Gastrocnemius medialis (tissue), 4 donors: ENCODE measurements around the gene CBARP. TPM values are rescaled to one million over a fixed set of nuclear protein-coding genes. Genes with fewer than 3 reads are reported as not detected.

Source experiments
- ATAC-seq, 2 donors: fragments of 150-250 bp; one replicate each; pipeline ENCODE4 v1.9.1; 2016
- DNase-seq, 2 donors: peaks; one replicate each; pipeline ENCODE4 v3.0.0-alpha.2; 2019
- H3K27ac ChIP-seq, 4 donors: fragments of 200-600 bp; sonication (generic); 1 replicate in 1 of 4; 2 replicates in 3 of 4; pipeline ENCODE4 v1.5.1; 2016 to 2018; ENCODE audit warnings: mild to moderate bottlenecking in 2 of 4, moderate library complexity in 1 of 4
- H3K27me3 ChIP-seq, 3 donors: fragments of 200-600 bp; sonication (generic) in 2 of 3; 1 replicate in 1 of 3; 2 replicates in 2 of 3; pipeline versions ENCODE4 v1.5.1 to v1.6.0; 2016 to 2019; ENCODE audit warnings: mild to moderate bottlenecking in 1 of 3, moderate library complexity in 1 of 3
- H3K36me3 ChIP-seq, 2 donors: fragments of 200-600 bp; sonication (generic) in 1 of 2; one replicate each; pipeline ENCODE4 v1.5.1; 2017 to 2018
- H3K4me1 ChIP-seq, 2 donors: fragments of 200-600 bp; sonication (generic) in 1 of 2; one replicate each; pipeline ENCODE4 v1.5.1; 2016 to 2017; ENCODE audit warnings: mild to moderate bottlenecking in 2 of 2
- H3K4me3 ChIP-seq, 4 donors: fragments of 200-600 bp; sonication (generic) in 3 of 4; 1 replicate in 1 of 4; 2 replicates in 3 of 4; pipeline ENCODE4 v1.5.1; 2016 to 2019; ENCODE audit warnings: mild to moderate bottlenecking in 2 of 4
- H3K9me3 ChIP-seq, 3 donors: fragments of 200-600 bp; sonication (generic) in 2 of 3; 1 replicate in 1 of 3; 2 replicates in 2 of 3; pipeline ENCODE4 v1.5.1; 2016 to 2019
- CTCF ChIP-seq, 5 experiments: fragments of 450-650 bp in 3 of 5; fragments of 200-600 bp in 2 of 5; sonication (generic) in 2 of 5; IDR thresholded peaks in 4 of 5; conservative IDR thresholded peaks in 1 of 5; 1 replicate in 4 of 5; 2 replicates in 1 of 5; pipeline ENCODE4 v1.5.1; 2016 to 2019; ENCODE audit warnings: antibody characterized with exemption in 5 of 5, mild to moderate bottlenecking in 3 of 5, moderate library complexity in 3 of 5
- POLR2A ChIP-seq, 2 donors: fragments of 450-650 bp; IDR thresholded peaks; one replicate each; pipeline ENCODE4 v1.6.1; 2017; ENCODE audit warnings: antibody characterized with exemption in 2 of 2, mild to moderate bottlenecking in 2 of 2, moderate library complexity in 2 of 2
- in situ Hi-C, 4 donors: fragments of 200-750 bp; cut with MboI; loops; one replicate each; pipeline versions ENCODE4 v1.15.0 to v1.8.0; 2017; ENCODE audit warnings: low sequenced_read_pairs in 4 of 4
- intact Hi-C: fragments of 100-400 bp; cut with DNase I; formaldehyde crosslinking; loops from one replicate; pipeline ENCODE4 v1.15.1; 2023; ENCODE audit warnings: low total_unique reads
- total RNA-seq, 4 donors: library from RNA; depleted of rRNA; stranded (reverse); fragments of >200 nt; gene quantifications; one replicate each; pipeline versions ENCODE4 v1.1.0 to v1.2.3, GENCODE V29; 2016

CBARP gene
- total RNA-seq, 4 donors from 2014 or later = 0.10 to 1.3 (median 0.53) TPM

GRCh38 chr19:1254081-1254527 is 16.3 kb upstream of the CBARP start:
- TF ChIP-seq POLR2A (IDR thresholded peaks at IDR 0.05) (no peak), CTCF (IDR thresholded peaks at IDR 0.05 in 4 of 5, conservative IDR thresholded peaks at IDR 0.05 in 1 of 5) (no peak)
- Histone ChIP-seq H3K27ac (peak overlapping the region; percentile 94 to 99 (median 96)), H3K4me1 (peaks cover 45 to 56% of the 10 kb centered on the region in 2 donors), H3K9me3 (no peaks in the 10 kb centered on the region), H3K36me3 (peaks cover 0 to 52% of the 10 kb centered on the region in 2 donors), H3K4me3 (peak overlapping the region; percentile 69 to 85 (median 84)), H3K27me3 (no peaks in the 10 kb centered on the region)
- no peak for ATAC-seq
- in situ Hi-C loops (no loop called here), intact Hi-C loops (no loop called here)
- no peak for DNase-seq

GRCh38 chr19:1253514-1254080 is 15.8 kb upstream of the CBARP start:
- in situ Hi-C loops = no loop called here
- no peak for TF ChIP-seq CTCF (IDR thresholded peaks at IDR 0.05 in 4 of 5, conservative IDR thresholded peaks at IDR 0.05 in 1 of 5)
- peak in 1 of 2 donors; percentile 1 for TF ChIP-seq POLR2A (IDR thresholded peaks at IDR 0.05)
- H3K27me3 ChIP-seq = no peaks in the 10 kb centered on the region
- H3K9me3 ChIP-seq = no peaks in the 10 kb centered on the region
- H3K4me1 ChIP-seq = peaks cover 45 to 54% of the 10 kb centered on the region in 2 donors
- peak overlapping the region; percentile 69 to 85 (median 84) for H3K4me3 ChIP-seq
- DNase-seq (no peak), ATAC-seq (no peak)
- intact Hi-C loops = loop anchor here (1.0 kb wide), 1 partner anchor 13 kb away; no protein-coding TSS in a partner anchor
- peaks cover 0 to 52% of the 10 kb centered on the region in 2 donors for H3K36me3 ChIP-seq
- peak overlapping the region; percentile 94 to 99 (median 96) for H3K27ac ChIP-seq

- Histone ChIP-seq H3K4me1 (peaks cover 41 to 52% of the 10 kb centered on the region in 2 donors), H3K27ac (peak overlapping the region; percentile 94 to 99 (median 96)), H3K4me3 (peak overlapping the region; percentile 69 to 85 (median 84)), H3K36me3 (peaks cover 0 to 52% of the 10 kb centered on the region in 2 donors), H3K27me3 (no peaks in the 10 kb centered on the region), H3K9me3 (no peaks in the 10 kb centered on the region)
- ATAC-seq (peak; percentile 25 to 29), DNase-seq (peak; percentile 81 to 89)
- TF ChIP-seq CTCF (IDR thresholded peaks at IDR 0.05 in 4 of 5, conservative IDR thresholded peaks at IDR 0.05 in 1 of 5) (peak in 2 of 5 experiments; percentile 24 to 26), POLR2A (IDR thresholded peaks at IDR 0.05) (peak in 1 of 2 donors; percentile 12)
- intact Hi-C loops = loop anchor here (1.0 kb wide), 1 partner anchor 13 kb away; no protein-coding TSS in a partner anchor
- in situ Hi-C loops = no loop called here
Measured at GRCh38 chr19:1252821-1253513, 15.2 kb upstream of the CBARP start.

GRCh38 chr19:1252221-1252820 is 14.5 kb upstream of the CBARP start:
- peak; percentile 1 to 11 for ATAC-seq
- peaks cover 40 to 58% of the 10 kb centered on the region in 2 donors for H3K4me1 ChIP-seq
- H3K27ac ChIP-seq = peak overlapping the region; percentile 94 to 99 (median 96)
- H3K27me3 ChIP-seq = no peaks in the 10 kb centered on the region
- H3K36me3 ChIP-seq = peaks cover 0 to 46% of the 10 kb centered on the region in 2 donors
- intact Hi-C loops (no loop called here), in situ Hi-C loops (no loop called here)
- H3K9me3 ChIP-seq = no peaks in the 10 kb centered on the region
- H3K4me3 ChIP-seq = peak overlapping the region; percentile 69 to 85 (median 84)
- peak; percentile 80 to 93 for DNase-seq
- TF ChIP-seq CTCF (IDR thresholded peaks at IDR 0.05 in 4 of 5, conservative IDR thresholded peaks at IDR 0.05 in 1 of 5) (no peak), POLR2A (IDR thresholded peaks at IDR 0.05) (peak in 1 of 2 donors; percentile 5)
